Adrenal gland (tissue), 12 donors: ENCODE results near the gene TCERG1L. TPM values are rescaled to one million over a fixed set of nuclear protein-coding genes. Genes with fewer than 3 reads are reported as not detected.
"Not testable (repeated sequence)": the region's sequence is repeated elsewhere in the genome, so short reads cannot be mapped to it uniquely, and the experiment has no call there.

Source experiments
- DNase-seq, 7 donors: peaks; one replicate each; pipeline ENCODE4 v3.0.0-alpha.2; 2019 to 2020
- H3K27ac ChIP-seq, 5 donors: fragments of 200-600 bp; sonication (generic) in 4 of 5; 1 replicate in 3 of 5; 2 replicates in 2 of 5; pipeline versions ENCODE4 v1.5.1 to v1.8.0; 2016 to 2020; ENCODE audit warnings: mild to moderate bottlenecking in 1 of 5
- H3K27me3 ChIP-seq: fragments of 200-600 bp; 2 replicates; pipeline ENCODE4 v1.8.0; 2021
- H3K36me3 ChIP-seq, 2 donors: fragments of 200-600 bp; replicated peaks in 1 of 2; 1 replicate in 1 of 2; 2 replicates in 1 of 2; pipeline versions ENCODE4 v1.5.1 to v1.8.0; 2018 to 2022
- H3K4me1 ChIP-seq, 2 donors: fragments of 200-600 bp; replicated peaks in 1 of 2; 1 replicate in 1 of 2; 2 replicates in 1 of 2; pipeline versions ENCODE4 v1.5.1 to v1.8.0; 2018 to 2021
- H3K4me3 ChIP-seq, 4 donors: fragments of 200-600 bp; sonication (generic) in 3 of 4; one replicate each; pipeline ENCODE4 v1.5.1; 2016 to 2018
- H3K9me3 ChIP-seq, 3 donors: fragments of 200-600 bp; sonication (generic) in 1 of 3; replicated peaks in 1 of 3; 1 replicate in 2 of 3; 2 replicates in 1 of 3; pipeline versions ENCODE4 v1.5.1 to v1.8.0; 2016 to 2021
- CTCF ChIP-seq, 6 experiments: fragments of 450-650 bp in 4 of 6; fragments of 200-600 bp in 2 of 6; sonication (generic) in 1 of 6; IDR thresholded peaks; 1 replicate in 5 of 6; 2 replicates in 1 of 6; pipeline versions ENCODE4 v1.5.1 to v1.8.0; 2016 to 2021; ENCODE audit warnings: antibody characterized with exemption in 6 of 6, mild to moderate bottlenecking in 2 of 6, moderate library complexity in 1 of 6
- POLR2A ChIP-seq, 2 donors: fragments of 450-650 bp; IDR thresholded peaks; one replicate each; pipeline ENCODE4 v1.6.1; 2017; ENCODE audit warnings: antibody characterized with exemption in 2 of 2, mild to moderate bottlenecking in 2 of 2, moderate library complexity in 1 of 2
- WGBS, 4 donors: extraction: QIAGEN DNeasy Blood & Tissue Kit in 2 of 4; methylation state at CpG; one replicate each; pipeline versions ENCODE4 v1.1.5 to v1.1.7; 2013 to 2017; 5-methylcytosine and 5-hydroxymethylcytosine counted together
- intact Hi-C, 2 donors: fragments of 100-400 bp; cut with DNase I; formaldehyde crosslinking; loops; one replicate each; pipeline versions ENCODE4 v1.14.1 to v1.15.0; 2022 to 2023
- polyA plus RNA-seq, 3 donors: library from polyadenylated mRNA; stranded (reverse); fragments of 200-250 nt in 2 of 3; fragments of 350-450 nt in 1 of 3; fragmentation: Illumina TruSeq in 1 of 3; extraction: RNeasy Lipid Tissue Mini Kit (QIAGEN cat#74804) in 1 of 3; gene quantifications; one replicate each; pipeline ENCODE4 v1.2.3, GENCODE V29; 2013 to 2014
- total RNA-seq, 9 donors: library from RNA; depleted of rRNA in 4 of 9; stranded (reverse); fragments of >200 nt in 4 of 9; fragments of 120-200 nt in 1 of 9; fragmentation: NEBNext Ultra II Directional in 1 of 9; extraction: Animal tissue kit (Norgen Biotek cat#: 25700) in 1 of 9; gene quantifications; one replicate each; pipeline versions ENCODE4 v1.1.0 to v1.2.4, GENCODE V29; 2013 to 2023
- donor health status: healthy with polysubstance abuse.
- donor health status: Bipolar disorder and iron deficiency.
- donor health status: DM: yes; HTN: yes; CAD: no.
- donor health status: DM: no; HTN: no; CAD: no.
- donor health status: DM: no; HTN: no; CAD: no.
- donor health status: DM: yes; HTN: yes; CAD: no.

The TCERG1L gene
- total and polyA plus RNA-seq, 12 donors: 0.17 to 3.4 (median 0.97) TPM

DNA sequence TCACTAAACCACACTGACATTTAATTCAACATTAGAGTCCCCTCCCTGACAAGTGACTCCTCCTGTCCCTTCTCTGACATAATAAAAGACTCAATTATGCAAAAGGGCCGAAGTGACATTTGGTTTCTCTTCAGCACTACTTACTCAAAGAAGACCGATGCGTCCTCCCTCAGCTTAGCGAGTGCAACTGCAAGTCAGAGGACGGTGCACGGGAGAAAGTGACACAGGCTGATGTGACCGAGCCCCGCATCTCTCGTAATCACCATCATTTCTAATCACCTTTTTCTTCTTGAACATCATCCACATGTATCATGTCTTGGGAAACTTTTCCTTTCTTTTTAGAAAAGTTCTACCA is 155.7 kb downstream of the TCERG1L start:
- TF ChIP-seq CTCF (IDR thresholded peaks at IDR 0.05) (no peak), POLR2A (IDR thresholded peaks at IDR 0.05) (no peak)
- H3K4me3 ChIP-seq: no peak overlapping the region
- no peaks in the 10 kb centered on the region for H3K4me1 ChIP-seq
- H3K9me3 ChIP-seq: no peaks in the 10 kb centered on the region
- intact Hi-C loops: no loop called here
- H3K27ac ChIP-seq: no peak overlapping the region
- no peaks in the 10 kb centered on the region for H3K27me3 ChIP-seq
- WGBS, 4 donors: 59 to 80% (median 69%) methylated on average over 9 of the region's 9 CpGs
- H3K36me3 ChIP-seq: no peaks in the 10 kb centered on the region
- DNase-seq: no peak

GRCh38 chr10:131155218-131155875 is 156.2 kb downstream of the TCERG1L start:
- Histone ChIP-seq H3K27me3 (no peaks in the 10 kb centered on the region), H3K4me3 (no peak overlapping the region)
- 59 to 79% (median 69%) methylated on average over 12 to 18 of the region's 18 CpGs for WGBS, 4 donors

GRCh38 chr10:131154306-131155025 is 157.1 kb downstream of the TCERG1L start:
- Histone ChIP-seq H3K4me3 (no peak overlapping the region), H3K36me3 (no peaks in the 10 kb centered on the region), H3K4me1 (no peaks in the 10 kb centered on the region), H3K27ac (no peak overlapping the region), H3K9me3 (no peaks in the 10 kb centered on the region), H3K27me3 (no peaks in the 10 kb centered on the region)
- intact Hi-C loops: no loop called here
- no peak for DNase-seq
- TF ChIP-seq POLR2A (IDR thresholded peaks at IDR 0.05): no peak
- no peak for TF ChIP-seq CTCF (IDR thresholded peaks at IDR 0.05)
- 75 to 88% (median 86%) methylated on average over 7 to 17 of the region's 17 CpGs for WGBS, 4 donors

More at GRCh38 chr10:131155218-131155875, 156.2 kb downstream of the TCERG1L start:
- no peaks in the 10 kb centered on the region for H3K36me3 ChIP-seq
- H3K27ac ChIP-seq: no peak overlapping the region
- no peaks in the 10 kb centered on the region for H3K4me1 ChIP-seq
- intact Hi-C loops: no loop called here
- DNase-seq: no peak
- no peaks in the 10 kb centered on the region for H3K9me3 ChIP-seq
- no peak for TF ChIP-seq POLR2A (IDR thresholded peaks at IDR 0.05)
- no peak for TF ChIP-seq CTCF (IDR thresholded peaks at IDR 0.05)

GRCh38 chr10:131152456-131152855 is 159.1 kb downstream of the TCERG1L start:
- H3K4me1 ChIP-seq, H3K9me3 ChIP-seq, DNase-seq, H3K4me3 ChIP-seq, H3K27ac ChIP-seq, H3K36me3 ChIP-seq, intact Hi-C loops, H3K27me3 ChIP-seq: not testable (repeated sequence)

DNA sequence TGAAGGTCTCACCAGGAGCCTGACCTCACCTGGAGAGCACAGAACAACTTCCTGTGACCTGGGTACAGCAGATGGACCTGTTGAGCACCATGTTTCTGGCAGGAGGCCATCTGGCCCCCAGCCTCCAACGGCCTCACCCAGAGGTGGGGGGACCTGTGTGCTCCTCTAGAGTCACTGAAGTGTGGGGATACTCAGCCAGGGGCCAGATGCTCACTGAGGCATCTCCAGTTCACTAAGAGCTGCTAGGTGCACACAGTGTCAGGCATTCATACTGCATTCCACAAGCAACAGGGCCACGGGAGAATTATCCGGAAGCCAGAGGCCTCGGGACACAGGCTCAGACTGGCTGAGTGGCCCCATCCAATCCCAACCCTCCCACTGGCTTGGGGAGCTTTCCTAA is 161.4 kb downstream of the TCERG1L start:
- no peak overlapping the region for H3K27ac ChIP-seq
- no peak overlapping the region for H3K4me3 ChIP-seq
- TF ChIP-seq POLR2A (IDR thresholded peaks at IDR 0.05): no peak
- TF ChIP-seq CTCF (IDR thresholded peaks at IDR 0.05): no peak
- intact Hi-C loops: no loop called here
- DNase-seq: no peak
- no peaks in the 10 kb centered on the region for H3K36me3 ChIP-seq
- H3K4me1 ChIP-seq: no peaks in the 10 kb centered on the region
- H3K27me3 ChIP-seq: no peaks in the 10 kb centered on the region
- WGBS, 4 donors: 62 to 79% (median 69%) methylated on average over 3 to 4 of the region's 4 CpGs; no CpG with 5 or more reads in 1 of the 4 donors
- no peaks in the 10 kb centered on the region for H3K9me3 ChIP-seq
